Glutamatergic neuron (in vitro differentiated cells): ENCODE measurements around the gene IGBP1. TPM values are rescaled to one million over a fixed set of nuclear protein-coding genes. Genes with fewer than 3 reads are reported as not detected.

Experiments used
- DNase-seq: peaks from one replicate; pipeline ENCODE4 v3.0.0; 2022
- H3K27ac Mint-ChIP-seq: one replicate; pipeline ENCODE4 v1.8.0; 2020; ENCODE audit warnings: mild to moderate bottlenecking, mixed read lengths, inconsistent platforms; ENCODE audit not compliant: unreplicated experiment
- H3K27me3 Mint-ChIP-seq: one replicate; pipeline ENCODE4 v1.8.0; 2020; ENCODE audit warnings: mild to moderate bottlenecking, moderate library complexity, mixed read lengths, inconsistent platforms; ENCODE audit not compliant: unreplicated experiment
- H3K36me3 Mint-ChIP-seq: one replicate; pipeline ENCODE4 v1.8.0; 2020; ENCODE audit warnings: mild to moderate bottlenecking, mixed read lengths, inconsistent platforms; ENCODE audit not compliant: unreplicated experiment
- H3K4me1 Mint-ChIP-seq: one replicate; pipeline ENCODE4 v1.8.0; 2020; ENCODE audit warnings: mild to moderate bottlenecking, low read depth, mixed read lengths, inconsistent platforms; ENCODE audit not compliant: unreplicated experiment
- H3K4me3 Mint-ChIP-seq: one replicate; pipeline ENCODE4 v1.8.0; 2020; ENCODE audit warnings: mild to moderate bottlenecking, mixed read lengths, inconsistent platforms; ENCODE audit not compliant: unreplicated experiment
- H3K9me3 Mint-ChIP-seq: one replicate; pipeline ENCODE4 v1.8.0; 2020; ENCODE audit warnings: mild to moderate bottlenecking, moderate library complexity, mixed read lengths, inconsistent platforms; ENCODE audit not compliant: unreplicated experiment
- CTCF ChIP-seq: fragments of 200-600 bp; sonication (generic); IDR thresholded peaks from one replicate; pipeline ENCODE4 v1.5.0; 2021; ENCODE audit not compliant: partially characterized antibody, unreplicated experiment
- long read RNA-seq: library from polyadenylated mRNA; unstranded; transcript quantifications from one replicate; pipeline ENCODE4 v2.0.0, GENCODE V29; 2020; ENCODE audit not compliant: unreplicated experiment
- total RNA-seq: library from RNA; stranded (reverse); fragmentation: NEBNext Ultra II Directional; extraction: Animal tissue kit (Norgen Biotek cat#: 25700); gene quantifications from one replicate; pipeline ENCODE4 v1.2.1, GENCODE V29; 2021; ENCODE audit not compliant: unreplicated experiment

IGBP1 gene
- total RNA-seq = 44.0 TPM
- long read RNA-seq, transcript IGBP1-201 (6 exons, 1,862 nt) = major isoform, 71 of 83 reads
- long read RNA-seq, partial matches to known transcripts = 2 of 83 reads
- long read RNA-seq, other reads (novel, unspliced or antisense) = 7 of 83 reads

- Mint-ChIP-seq H3K4me1 (peaks cover 4% of the 10 kb centered on the region), H3K27ac (peak within 1 kb of the TSS; percentile 99), H3K27me3 (no peaks in the 10 kb centered on the region), H3K36me3 (no peaks in the 10 kb centered on the region), H3K4me3 (peak within 1 kb of the TSS; percentile 99), H3K9me3 (peaks cover 2% of the 10 kb centered on the region)
- TF ChIP-seq CTCF = peak; percentile 64
- DNase-seq = peak; percentile 89
Measured at GRCh38 chrX:70133303-70134115, at the start of gene IGBP1. Gene IGBP1, plus strand, starts transcription at chrX:70133447. Its CDS starts 501 bp downstream, at chrX:70133948.

GRCh38 chrX:70084592-70085240 is 48.5 kb upstream of the IGBP1 start:
- no peak for DNase-seq
- H3K27ac Mint-ChIP-seq = no peak overlapping the region
- H3K9me3 Mint-ChIP-seq = no peaks in the 10 kb centered on the region
- H3K4me3 Mint-ChIP-seq = no peak overlapping the region
- TF ChIP-seq CTCF = no peak
- no peaks in the 10 kb centered on the region for H3K36me3 Mint-ChIP-seq
- H3K4me1 Mint-ChIP-seq = no peaks in the 10 kb centered on the region
- peaks cover 1% of the 10 kb centered on the region for H3K27me3 Mint-ChIP-seq

GRCh38 chrX:70087857-70088630 is 45.2 kb upstream of the IGBP1 start:
- H3K4me3 Mint-ChIP-seq = no peak overlapping the region
- H3K4me1 Mint-ChIP-seq = no peaks in the 10 kb centered on the region
- H3K9me3 Mint-ChIP-seq = no peaks in the 10 kb centered on the region
- H3K36me3 Mint-ChIP-seq = no peaks in the 10 kb centered on the region
- H3K27me3 Mint-ChIP-seq = peaks cover 1% of the 10 kb centered on the region
- DNase-seq = no peak
- TF ChIP-seq CTCF = no peak
- H3K27ac Mint-ChIP-seq = no peak overlapping the region

- Mint-ChIP-seq H3K4me1 (no peaks in the 10 kb centered on the region), H3K4me3 (no peak overlapping the region), H3K27ac (no peak overlapping the region), H3K27me3 (peaks cover 1% of the 10 kb centered on the region), H3K36me3 (no peaks in the 10 kb centered on the region), H3K9me3 (no peaks in the 10 kb centered on the region)
- no peak for DNase-seq
- TF ChIP-seq CTCF = no peak
Measured at GRCh38 chrX:70088751-70089150, 44.5 kb upstream of the IGBP1 start.
